ENCODE measurements around the gene SMIM14.
"Not testable (repeated sequence)": the region's sequence is repeated elsewhere in the genome, so short reads cannot be mapped to it uniquely, and the experiment has no call there.

SMIM14 gene

GRCh38 chr4:39596971-39597370, 41.7 kb downstream of the SMIM14 start:
- DNase-seq (ENCODE audit: low spot score), result no peak

GRCh38 chr4:39591290-39591689, 47.4 kb downstream of the SMIM14 start:
- no peak for DNase-seq (ENCODE audit: low spot score)

GRCh38 chr4:39587881-39588280, 50.8 kb downstream of the SMIM14 start:
- DNase-seq (ENCODE audit: low spot score), result no peak

- no peak for DNase-seq (ENCODE audit: low spot score)
Observed at GRCh38 chr4:39574946-39575345, 63.7 kb downstream of the SMIM14 start.

- DNase-seq (ENCODE audit: low spot score), result no peak
Observed at GRCh38 chr4:39571504-39571903, 67.2 kb downstream of the SMIM14 start.

- DNase-seq (ENCODE audit: low spot score), result no peak
Observed at GRCh38 chr4:39571054-39571453, 67.6 kb downstream of the SMIM14 start.

GRCh38 chr4:39569209-39569608, 69.5 kb downstream of the SMIM14 start:
- DNase-seq (ENCODE audit: low spot score), result no peak

GRCh38 chr4:39568805-39569204, 69.9 kb downstream of the SMIM14 start:
- DNase-seq (ENCODE audit: low spot score), result no peak

- no peak for DNase-seq (ENCODE audit: low spot score)
Observed at GRCh38 chr4:39565878-39566600, 72.6 kb downstream of the SMIM14 start.

- no peak for DNase-seq (ENCODE audit: low spot score)
Observed at GRCh38 chr4:39563346-39563847, 75.3 kb downstream of the SMIM14 start.

- DNase-seq (ENCODE audit: low spot score), result no peak
Observed at GRCh38 chr4:39562792-39563191, 75.9 kb downstream of the SMIM14 start.

GRCh38 chr4:39559626-39560025, 79.0 kb downstream of the SMIM14 start:
- no peak for DNase-seq (ENCODE audit: low spot score)

GRCh38 chr4:39555472-39555871, 83.2 kb downstream of the SMIM14 start:
- no peak for DNase-seq (ENCODE audit: low spot score)

- no peak for DNase-seq (ENCODE audit: low spot score)
Observed at GRCh38 chr4:39548425-39549067, 90.1 kb downstream of the SMIM14 start.

- DNase-seq (ENCODE audit: low spot score), result no peak
Observed at GRCh38 chr4:39544580-39545315, 93.9 kb downstream of the SMIM14 start.

GRCh38 chr4:39544080-39544479, 94.6 kb downstream of the SMIM14 start:
- not testable (repeated sequence) for DNase-seq (ENCODE audit: low spot score)

- no peak for DNase-seq (ENCODE audit: low spot score)
Observed at GRCh38 chr4:39543034-39543433, 95.6 kb downstream of the SMIM14 start.

GRCh38 chr4:39542611-39543012, 96.1 kb downstream of the SMIM14 start:
- DNase-seq (ENCODE audit: low spot score), result no peak

GRCh38 chr4:39541987-39542610, 96.6 kb downstream of the SMIM14 start:
- DNase-seq (ENCODE audit: low spot score), result no peak

- DNase-seq (ENCODE audit: low spot score), result no peak
Observed at GRCh38 chr4:39539089-39539611, 99.5 kb downstream of the SMIM14 start.

GRCh38 chr4:39533541-39533940, 105.1 kb downstream of the SMIM14 start:
- no peak for DNase-seq (ENCODE audit: low spot score)

GRCh38 chr4:39532237-39532636, 106.4 kb downstream of the SMIM14 start:
- not testable (repeated sequence) for DNase-seq (ENCODE audit: low spot score)

Measured in hematopoietic multipotent progenitor cell treated with erythropoietin and hydrocortisone succinate and interleukin-3 and kit ligand, for 15 days (in vitro differentiated cells).